SK-N-SH treated with all-trans-retinoic acid at 6 μM for 48 hours (cell line): ENCODE results near the gene APMAP.

Source experiments
- ATAC-seq: fragments of 200-7000 bp; cut with Tn5 transposase; 3 replicates; pipeline ENCODE4 v1.9.1; 2020; ENCODE audit warnings: mild to moderate bottlenecking, moderate library complexity
- BACH2 ChIP-seq: fragments of 250-450 bp; sonication (Bioruptor Pico); IDR thresholded peaks from 2 replicates; pipeline ENCODE4 v1.9.0; 2021; ENCODE audit warnings: mild to moderate bottlenecking, borderline replicate concordance
- CSDC2 ChIP-seq: fragments of 250-450 bp; sonication (Bioruptor Pico); IDR thresholded peaks from 2 replicates; pipeline ENCODE4 v1.5.0; 2020; ENCODE audit warnings: mild to moderate bottlenecking, moderate library complexity
- ESRRG ChIP-seq: fragments of 250-450 bp; sonication (Bioruptor Pico); IDR thresholded peaks from 2 replicates; pipeline ENCODE4 v1.6.1; 2021; ENCODE audit warnings: mild to moderate bottlenecking
- GLIS3 ChIP-seq: fragments of 250-450 bp; sonication (Bioruptor Pico); IDR thresholded peaks from 2 replicates; pipeline ENCODE4 v1.5.0; 2020; ENCODE audit warnings: mild to moderate bottlenecking, moderate library complexity
- ISL1 ChIP-seq: fragments of 250-450 bp; sonication (Bioruptor Pico); IDR thresholded peaks from 2 replicates; pipeline ENCODE4 v2.1.2; 2022; ENCODE audit warnings: mild to moderate bottlenecking, moderate library complexity
- OSR1 ChIP-seq: fragments of 250-450 bp; sonication (Bioruptor Pico); IDR thresholded peaks from 2 replicates; pipeline ENCODE4 v1.8.0; 2022; ENCODE audit warnings: moderate library complexity, mild to moderate bottlenecking, inconsistent platforms
- PATZ1 ChIP-seq: fragments of 250-450 bp; sonication (Bioruptor Pico); IDR thresholded peaks from 2 replicates; pipeline ENCODE4 v1.8.0; 2020; ENCODE audit warnings: mild to moderate bottlenecking, moderate library complexity, borderline replicate concordance
- PPARA ChIP-seq: fragments of 250-450 bp; sonication (Bioruptor Pico); IDR thresholded peaks from 2 replicates; pipeline ENCODE4 v1.5.0; 2020; ENCODE audit warnings: mild to moderate bottlenecking, borderline replicate concordance
- RARB ChIP-seq: fragments of 250-450 bp; sonication (Bioruptor Pico); IDR thresholded peaks from 2 replicates; pipeline ENCODE4 v1.8.0; 2021; ENCODE audit warnings: mild to moderate bottlenecking, moderate library complexity
- SNAI2 ChIP-seq: fragments of 250-450 bp; sonication (Bioruptor Pico); IDR thresholded peaks from 2 replicates; pipeline ENCODE4 v1.5.0; 2020; ENCODE audit warnings: mild to moderate bottlenecking, moderate library complexity
- TCF4 ChIP-seq: fragments of 250-450 bp; sonication (Bioruptor Pico); IDR thresholded peaks from 2 replicates; pipeline ENCODE4 v1.8.0; 2021; ENCODE audit warnings: mild to moderate bottlenecking, moderate library complexity, borderline replicate concordance
- TOX ChIP-seq: fragments of 250-450 bp; sonication (Bioruptor Pico); IDR thresholded peaks from 2 replicates; pipeline ENCODE4 v1.8.0; 2021; ENCODE audit warnings: mild to moderate bottlenecking, moderate library complexity, borderline replicate concordance
- TSHZ2 ChIP-seq: fragments of 250-450 bp; sonication (Bioruptor Pico); IDR thresholded peaks from 2 replicates; pipeline ENCODE4 v1.5.0; 2020; ENCODE audit warnings: mild to moderate bottlenecking, moderate library complexity
- ZC3H10 ChIP-seq: fragments of 250-450 bp; sonication (Bioruptor Pico); IDR thresholded peaks from 2 replicates; pipeline ENCODE4 v1.5.1; 2021; ENCODE audit warnings: mild to moderate bottlenecking, moderate library complexity
- ZFP3 ChIP-seq: fragments of 250-450 bp; sonication (Bioruptor Pico); IDR thresholded peaks from 2 replicates; pipeline ENCODE4 v1.5.0; 2020; ENCODE audit warnings: mild to moderate bottlenecking, moderate library complexity
- ZFP30 ChIP-seq: fragments of 450-650 bp; formaldehyde crosslinking; IDR thresholded peaks from 2 replicates; pipeline ENCODE4 v1.5.0; 2022; ENCODE audit warnings: mild to moderate bottlenecking, moderate library complexity
- ZNF565 ChIP-seq: fragments of 450-650 bp; formaldehyde crosslinking; conservative IDR thresholded peaks from 2 replicates; pipeline ENCODE4 v1.5.0; 2020; ENCODE audit warnings: low read depth, mild to moderate bottlenecking, moderate library complexity
- ZNF8 ChIP-seq: fragments of 450-650 bp; formaldehyde crosslinking; IDR thresholded peaks from 2 replicates; pipeline ENCODE4 v1.5.0; 2020; ENCODE audit warnings: mild to moderate bottlenecking, moderate library complexity
- TF ChIP-seq, protein P1 (sequence below): fragments of 250-450 bp; sonication (Bioruptor Pico); IDR thresholded peaks from 2 replicates; pipeline ENCODE4 v1.5.1; 2021; ENCODE audit warnings: mild to moderate bottlenecking, moderate library complexity
- TF ChIP-seq, protein P2 (sequence below): fragments of 250-450 bp; sonication (Bioruptor Pico); IDR thresholded peaks from 2 replicates; pipeline ENCODE4 v1.5.1; 2020; ENCODE audit warnings: low read depth, mild to moderate bottlenecking, moderate library complexity
- TF ChIP-seq, protein P3 (sequence below): fragments of 250-450 bp; sonication (Bioruptor Pico); IDR thresholded peaks from 2 replicates; pipeline ENCODE4 v1.8.0; 2021; ENCODE audit warnings: low read depth, mild to moderate bottlenecking, moderate library complexity, borderline replicate concordance

The APMAP gene

DNA sequence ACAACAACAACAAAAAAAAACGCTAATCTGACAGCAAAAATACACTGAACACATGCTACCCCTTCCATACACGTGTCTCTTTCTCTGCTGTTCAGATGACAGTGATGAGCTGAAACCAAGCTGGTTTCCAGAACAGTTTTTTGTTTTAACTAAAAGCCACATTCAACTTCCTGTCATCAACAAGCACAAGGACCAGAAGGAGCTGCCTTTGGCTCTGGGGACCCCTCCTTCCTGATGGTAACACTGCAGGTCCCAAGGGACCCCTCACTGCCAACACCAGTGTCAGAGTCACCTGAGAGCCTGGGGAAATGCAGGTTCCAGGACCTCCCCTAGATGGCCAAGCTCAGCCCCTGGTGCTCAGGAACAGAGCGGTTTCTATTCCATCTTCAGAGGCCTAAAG is 37.5 kb downstream of the APMAP start (continued):
- TF ChIP-seq ZFP3, result no peak

GRCh38 chr20:24954566-24954965 is 38.0 kb downstream of the APMAP start:
- ATAC-seq, result no peak
- TF ChIP-seq PPARA (CRISPR knock-in tag) (no peak), GLIS3 (CRISPR knock-in tag) (no peak), ESRRG (CRISPR knock-in tag) (no peak), TCF4 (CRISPR knock-in tag) (no peak), BACH2 (CRISPR knock-in tag) (no peak), OSR1 (CRISPR knock-in tag) (no peak), PATZ1 (CRISPR knock-in tag) (no peak), ZFP30 (CRISPR knock-in tag) (no peak), SNAI2 (CRISPR knock-in tag) (no peak), TOX (no peak), ZNF565 (CRISPR knock-in tag) (no peak), ZC3H10 (CRISPR knock-in tag) (no peak), ZNF8 (CRISPR knock-in tag) (no peak)
- TF ChIP-seq, protein P1, sequence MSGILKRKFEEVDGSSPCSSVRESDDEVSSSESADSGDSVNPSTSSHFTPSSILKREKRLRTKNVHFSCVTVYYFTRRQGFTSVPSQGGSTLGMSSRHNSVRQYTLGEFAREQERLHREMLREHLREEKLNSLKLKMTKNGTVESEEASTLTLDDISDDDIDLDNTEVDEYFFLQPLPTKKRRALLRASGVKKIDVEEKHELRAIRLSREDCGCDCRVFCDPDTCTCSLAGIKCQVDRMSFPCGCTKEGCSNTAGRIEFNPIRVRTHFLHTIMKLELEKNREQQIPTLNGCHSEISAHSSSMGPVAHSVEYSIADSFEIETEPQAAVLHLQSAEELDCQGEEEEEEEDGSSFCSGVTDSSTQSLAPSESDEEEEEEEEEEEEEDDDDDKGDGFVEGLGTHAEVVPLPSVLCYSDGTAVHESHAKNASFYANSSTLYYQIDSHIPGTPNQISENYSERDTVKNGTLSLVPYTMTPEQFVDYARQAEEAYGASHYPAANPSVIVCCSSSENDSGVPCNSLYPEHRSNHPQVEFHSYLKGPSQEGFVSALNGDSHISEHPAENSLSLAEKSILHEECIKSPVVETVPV (CRISPR knock-in tag), result no peak
- TF ChIP-seq, protein P2, sequence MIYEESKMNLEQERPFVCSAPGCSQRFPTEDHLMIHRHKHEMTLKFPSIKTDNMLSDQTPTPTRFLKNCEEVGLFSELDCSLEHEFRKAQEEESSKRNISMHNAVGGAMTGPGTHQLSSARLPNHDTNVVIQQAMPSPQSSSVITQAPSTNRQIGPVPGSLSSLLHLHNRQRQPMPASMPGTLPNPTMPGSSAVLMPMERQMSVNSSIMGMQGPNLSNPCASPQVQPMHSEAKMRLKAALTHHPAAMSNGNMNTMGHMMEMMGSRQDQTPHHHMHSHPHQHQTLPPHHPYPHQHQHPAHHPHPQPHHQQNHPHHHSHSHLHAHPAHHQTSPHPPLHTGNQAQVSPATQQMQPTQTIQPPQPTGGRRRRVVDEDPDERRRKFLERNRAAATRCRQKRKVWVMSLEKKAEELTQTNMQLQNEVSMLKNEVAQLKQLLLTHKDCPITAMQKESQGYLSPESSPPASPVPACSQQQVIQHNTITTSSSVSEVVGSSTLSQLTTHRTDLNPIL (CRISPR knock-in tag), result no peak

DNA sequence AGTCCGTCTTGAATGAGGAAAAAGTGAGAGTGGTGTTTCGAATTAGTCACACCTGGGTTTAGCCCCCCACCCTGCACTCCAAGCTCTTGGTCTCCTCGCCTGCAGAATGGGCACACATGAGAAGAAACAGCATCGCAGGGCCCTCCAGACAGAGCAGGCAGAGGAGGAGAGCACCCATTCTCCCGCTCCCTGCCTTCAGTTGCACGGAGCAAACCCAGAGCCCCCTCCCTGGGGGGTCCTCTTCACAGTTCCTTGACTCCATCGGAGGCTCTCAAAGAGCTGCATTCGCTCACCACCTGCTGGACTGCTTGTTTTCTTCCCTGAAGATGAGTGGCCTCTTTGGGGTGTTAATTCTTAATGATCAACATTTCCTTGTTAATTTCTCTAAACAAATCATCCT is 38.4 kb downstream of the APMAP start:
- ATAC-seq, result no peak
- TF ChIP-seq ISL1 (CRISPR knock-in tag) (no peak), RARB (CRISPR knock-in tag) (no peak), ZNF565 (CRISPR knock-in tag) (no peak), ZC3H10 (CRISPR knock-in tag) (no peak), OSR1 (CRISPR knock-in tag) (no peak), ZFP3 (no peak), ESRRG (CRISPR knock-in tag) (no peak), ZFP30 (CRISPR knock-in tag) (no peak), TOX (no peak), TCF4 (CRISPR knock-in tag) (no peak)
- TF ChIP-seq, protein P3, sequence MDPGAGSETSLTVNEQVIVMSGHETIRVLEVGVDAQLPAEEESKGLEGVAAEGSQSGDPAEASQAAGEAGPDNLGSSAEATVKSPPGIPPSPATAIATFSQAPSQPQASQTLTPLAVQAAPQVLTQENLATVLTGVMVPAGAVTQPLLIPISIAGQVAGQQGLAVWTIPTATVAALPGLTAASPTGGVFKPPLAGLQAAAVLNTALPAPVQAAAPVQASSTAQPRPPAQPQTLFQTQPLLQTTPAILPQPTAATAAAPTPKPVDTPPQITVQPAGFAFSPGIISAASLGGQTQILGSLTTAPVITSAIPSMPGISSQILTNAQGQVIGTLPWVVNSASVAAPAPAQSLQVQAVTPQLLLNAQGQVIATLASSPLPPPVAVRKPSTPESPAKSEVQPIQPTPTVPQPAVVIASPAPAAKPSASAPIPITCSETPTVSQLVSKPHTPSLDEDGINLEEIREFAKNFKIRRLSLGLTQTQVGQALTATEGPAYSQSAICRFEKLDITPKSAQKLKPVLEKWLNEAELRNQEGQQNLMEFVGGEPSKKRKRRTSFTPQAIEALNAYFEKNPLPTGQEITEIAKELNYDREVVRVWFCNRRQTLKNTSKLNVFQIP, result no peak
- TF ChIP-seq, protein P1 (CRISPR knock-in tag), result no peak

DNA sequence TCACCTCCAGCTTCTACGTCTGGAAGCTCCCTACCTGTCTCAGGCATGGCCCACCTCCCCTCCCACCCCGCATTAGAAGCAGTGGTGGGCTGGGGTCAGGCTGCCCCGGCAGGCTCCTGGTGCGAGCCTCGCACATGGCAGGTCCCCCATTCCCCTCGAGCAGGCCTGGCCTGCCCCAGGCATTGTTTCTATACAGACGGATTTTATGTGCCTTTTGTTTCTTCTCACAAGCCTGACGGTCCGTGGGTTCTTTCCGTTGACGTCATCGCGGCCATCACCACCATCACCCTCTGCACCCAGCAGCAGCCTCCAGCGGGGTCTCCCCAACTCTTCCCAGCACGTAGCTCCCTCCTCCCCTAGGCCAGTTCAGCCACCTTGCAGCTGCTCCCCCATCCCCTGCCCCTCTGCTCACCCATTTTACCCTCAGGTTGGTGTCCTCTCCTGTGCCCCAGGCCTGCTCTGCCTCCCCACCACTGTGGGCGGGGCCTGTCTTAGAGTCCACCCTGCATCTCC is 38.9 kb downstream of the APMAP start:
- TF ChIP-seq ZFP30 (CRISPR knock-in tag) (no peak), ESRRG (CRISPR knock-in tag) (no peak), TOX (no peak), TCF4 (CRISPR knock-in tag) (no peak), CSDC2 (CRISPR knock-in tag) (no peak), BACH2 (CRISPR knock-in tag) (no peak), TSHZ2 (CRISPR knock-in tag) (no peak), OSR1 (CRISPR knock-in tag) (no peak)
- no peak for ATAC-seq
